Adrenal gland (tissue), 12 donors: ENCODE measurements around the gene EHD1. TPM values are rescaled to one million over a fixed set of nuclear protein-coding genes. Genes with fewer than 3 reads are reported as not detected.
A peak's percentile ranks its signal among the peaks of the same experiment; 100 is the strongest.
"Not testable (repeated sequence)": the region's sequence is repeated elsewhere in the genome, so short reads cannot be mapped to it uniquely, and the experiment has no call there.

ENCODE experiments used
- DNase-seq, 7 donors: peaks; one replicate each; pipeline ENCODE4 v3.0.0-alpha.2; 2019 to 2020
- H3K27ac ChIP-seq, 5 donors: fragments of 200-600 bp; sonication (generic) in 4 of 5; 1 replicate in 3 of 5; 2 replicates in 2 of 5; pipeline versions ENCODE4 v1.5.1 to v1.8.0; 2016 to 2020; ENCODE audit warnings: mild to moderate bottlenecking in 1 of 5
- H3K27me3 ChIP-seq: fragments of 200-600 bp; 2 replicates; pipeline ENCODE4 v1.8.0; 2021
- H3K36me3 ChIP-seq, 2 donors: fragments of 200-600 bp; replicated peaks in 1 of 2; 1 replicate in 1 of 2; 2 replicates in 1 of 2; pipeline versions ENCODE4 v1.5.1 to v1.8.0; 2018 to 2022
- H3K4me1 ChIP-seq, 2 donors: fragments of 200-600 bp; replicated peaks in 1 of 2; 1 replicate in 1 of 2; 2 replicates in 1 of 2; pipeline versions ENCODE4 v1.5.1 to v1.8.0; 2018 to 2021
- H3K4me3 ChIP-seq, 4 donors: fragments of 200-600 bp; sonication (generic) in 3 of 4; one replicate each; pipeline ENCODE4 v1.5.1; 2016 to 2018
- H3K9me3 ChIP-seq, 3 donors: fragments of 200-600 bp; sonication (generic) in 1 of 3; replicated peaks in 1 of 3; 1 replicate in 2 of 3; 2 replicates in 1 of 3; pipeline versions ENCODE4 v1.5.1 to v1.8.0; 2016 to 2021
- CTCF ChIP-seq, 6 experiments: fragments of 450-650 bp in 4 of 6; fragments of 200-600 bp in 2 of 6; sonication (generic) in 1 of 6; IDR thresholded peaks; 1 replicate in 5 of 6; 2 replicates in 1 of 6; pipeline versions ENCODE4 v1.5.1 to v1.8.0; 2016 to 2021; ENCODE audit warnings: antibody characterized with exemption in 6 of 6, mild to moderate bottlenecking in 2 of 6, moderate library complexity in 1 of 6
- POLR2A ChIP-seq, 2 donors: fragments of 450-650 bp; IDR thresholded peaks; one replicate each; pipeline ENCODE4 v1.6.1; 2017; ENCODE audit warnings: antibody characterized with exemption in 2 of 2, mild to moderate bottlenecking in 2 of 2, moderate library complexity in 1 of 2
- WGBS, 4 donors: extraction: QIAGEN DNeasy Blood & Tissue Kit in 2 of 4; methylation state at CpG; one replicate each; pipeline versions ENCODE4 v1.1.5 to v1.1.7; 2013 to 2017; 5-methylcytosine and 5-hydroxymethylcytosine counted together
- intact Hi-C, 2 donors: fragments of 100-400 bp; cut with DNase I; formaldehyde crosslinking; loops; one replicate each; pipeline versions ENCODE4 v1.14.1 to v1.15.0; 2022 to 2023
- polyA plus RNA-seq, 3 donors: library from polyadenylated mRNA; stranded (reverse); fragments of 200-250 nt in 2 of 3; fragments of 350-450 nt in 1 of 3; fragmentation: Illumina TruSeq in 1 of 3; extraction: RNeasy Lipid Tissue Mini Kit (QIAGEN cat#74804) in 1 of 3; gene quantifications; one replicate each; pipeline ENCODE4 v1.2.3, GENCODE V29; 2013 to 2014
- total RNA-seq, 9 donors: library from RNA; depleted of rRNA in 4 of 9; stranded (reverse); fragments of >200 nt in 4 of 9; fragments of 120-200 nt in 1 of 9; fragmentation: NEBNext Ultra II Directional in 1 of 9; extraction: Animal tissue kit (Norgen Biotek cat#: 25700) in 1 of 9; gene quantifications; one replicate each; pipeline versions ENCODE4 v1.1.0 to v1.2.4, GENCODE V29; 2013 to 2023
- donor health status: healthy with polysubstance abuse.
- donor health status: Bipolar disorder and iron deficiency.
- donor health status: DM: yes; HTN: yes; CAD: no.
- donor health status: DM: no; HTN: no; CAD: no.
- donor health status: DM: no; HTN: no; CAD: no.
- donor health status: DM: yes; HTN: yes; CAD: no.

The EHD1 gene
- total and polyA plus RNA-seq, 12 donors: 14.3 to 107 (median 52.9) TPM

GRCh38 chr11:64848826-64849597 lies 29.4 kb downstream of the EHD1 start:
- H3K9me3 ChIP-seq: no peaks in the 10 kb centered on the region
- intact Hi-C loops: loop anchor here (5.0 to 10.0 kb wide), 3 partner anchors 43 to 166 kb away; partner anchors contain the start of genes ARL2 (in 1 of the 2) and BATF2 (in 1 of the 2)
- no peak overlapping the region for H3K27ac ChIP-seq
- H3K27me3 ChIP-seq: no peaks in the 10 kb centered on the region
- no peak for DNase-seq
- no peak for TF ChIP-seq CTCF (IDR thresholded peaks at IDR 0.05)
- WGBS, 4 donors: 48 to 86% (median 80%) methylated on average over 7 to 16 of the region's 16 CpGs
- H3K4me3 ChIP-seq: no peak overlapping the region
- peaks cover 9 to 14% of the 10 kb centered on the region in 2 donors for H3K4me1 ChIP-seq
- H3K36me3 ChIP-seq: peaks cover 0 to 9% of the 10 kb centered on the region in 2 donors

GRCh38 chr11:64848214-64848825 lies 30.1 kb downstream of the EHD1 start:
- 81 to 90% (median 86%) methylated on average over 6 of the region's 6 CpGs for WGBS, 4 donors
- intact Hi-C loops: loop anchor here (5.0 to 10.0 kb wide), 3 partner anchors 44 to 166 kb away; partner anchors contain the start of genes ARL2 (in 1 of the 2) and BATF2 (in 1 of the 2)

GRCh38 chr11:64846998-64847666 lies 31.3 kb downstream of the EHD1 start:
- Histone ChIP-seq H3K27ac (no peak overlapping the region), H3K27me3 (no peaks in the 10 kb centered on the region), H3K9me3 (no peaks in the 10 kb centered on the region), H3K36me3 (no peaks in the 10 kb centered on the region), H3K4me3 (no peak overlapping the region), H3K4me1 (peaks cover 22% of the 10 kb centered on the region in 2 donors)
- WGBS, 4 donors: 17 to 26% (median 23%) methylated on average over 11 to 13 of the region's 13 CpGs
- peak; percentile 95 to 99 (median 97) for TF ChIP-seq CTCF (IDR thresholded peaks at IDR 0.05)
- TF ChIP-seq POLR2A (IDR thresholded peaks at IDR 0.05): no peak
- DNase-seq: peak; percentile 89 to 94 (median 92)
- intact Hi-C loops: loop anchor here (5.0 to 10.0 kb wide), 3 partner anchors 45 to 168 kb away; partner anchors contain the start of genes ARL2 (in 1 of the 2) and BATF2 (in 1 of the 2)

More at GRCh38 chr11:64848214-64848825, 30.1 kb downstream of the EHD1 start:
- no peak for TF ChIP-seq CTCF (IDR thresholded peaks at IDR 0.05)
- no peak for TF ChIP-seq POLR2A (IDR thresholded peaks at IDR 0.05)
- Histone ChIP-seq H3K36me3 (peaks cover 0 to 2% of the 10 kb centered on the region in 2 donors), H3K9me3 (no peaks in the 10 kb centered on the region), H3K27ac (no peak overlapping the region), H3K4me3 (no peak overlapping the region), H3K27me3 (no peaks in the 10 kb centered on the region), H3K4me1 (peaks cover 16 to 17% of the 10 kb centered on the region in 2 donors)
- no peak for DNase-seq

GRCh38 chr11:64845776-64846129 lies 32.7 kb downstream of the EHD1 start:
- not testable (repeated sequence) for H3K27me3 ChIP-seq, H3K27ac ChIP-seq, H3K9me3 ChIP-seq, DNase-seq, H3K4me3 ChIP-seq, H3K36me3 ChIP-seq
- intact Hi-C loops: loop anchor here (5.0 to 10.0 kb wide), 3 partner anchors 47 to 169 kb away; partner anchors contain the start of genes ARL2 (in 1 of the 2) and BATF2 (in 1 of the 2)
- peaks cover 18 to 22% of the 10 kb centered on the region in 2 donors for H3K4me1 ChIP-seq
- WGBS, 4 donors: 85 to 93% (median 91%) methylated on average over 8 of the region's 8 CpGs
